B cell (primary cell): Measurements from ENCODE around the gene IL17RC. TPM values are rescaled to one million over a fixed set of nuclear protein-coding genes. Genes with fewer than 3 reads are reported as not detected.

Experiments used
- ATAC-seq: fragments of 200-7000 bp; cut with Tn5 transposase; one replicate; pipeline ENCODE4 v1.10.0; 2021; ENCODE audit warnings: low read depth, mild to moderate bottlenecking, moderate number of reproducible peaks, moderate library complexity
- CTCF ChIA-PET: fragments of 350-600 bp; sonication (Branson Sonifier 250); formaldehyde crosslinking; loops from one replicate; lab custom pipeline; 2021; ENCODE audit warnings: antibody characterized with exemption, inconsistent platforms; lab: Charles Lee
- POLR2A ChIA-PET: fragments of 350-600 bp; sonication (Branson Sonifier 250); formaldehyde crosslinking; loops from one replicate; lab custom pipeline; 2021; ENCODE audit warnings: antibody characterized with exemption; lab: Charles Lee
- DNase-seq: peaks from one replicate; pipeline ENCODE4 v3.0.0; 2013
- H2AFZ ChIP-seq: 2 replicates; pipeline ENCODE4 v1.6.1; 2012; ENCODE audit warnings: mild to moderate bottlenecking, low read depth, low read length; ENCODE audit not compliant: insufficient read depth, poor library complexity, severe bottlenecking
- H3K27ac ChIP-seq, 2 donors: 1 replicate in 1 of 2; 2 replicates in 1 of 2; pipeline ENCODE4 v1.5.1; 2012 to 2013; ENCODE audit warnings: low read length in 2 of 2, mild to moderate bottlenecking in 2 of 2, moderate library complexity in 1 of 2
- H3K27me3 ChIP-seq, 4 experiments: fragments of 200-600 bp in 1 of 4; sonication (generic) in 1 of 4; replicated peaks in 1 of 4; 1 replicate in 2 of 4; 2 replicates in 2 of 4; pipeline versions ENCODE4 v1.6.1 to v1.7.0; 2013 to 2016; ENCODE audit warnings: low read length in 3 of 4, mild to moderate bottlenecking in 2 of 4, mixed read lengths in 1 of 4, moderate library complexity in 1 of 4; ENCODE audit not compliant: insufficient read depth in 4 of 4, control insufficient read depth in 3 of 4; ENCODE audit errors: control extremely low read depth in 1 of 4
- H3K36me3 ChIP-seq, 2 experiments: replicated peaks in 1 of 2; 1 replicate in 1 of 2; 2 replicates in 1 of 2; pipeline versions ENCODE4 v1.6.1 to v1.7.1; 2013; ENCODE audit warnings: low read length in 1 of 2; ENCODE audit not compliant: insufficient read depth in 2 of 2, control insufficient read depth in 1 of 2; ENCODE audit errors: control extremely low read depth in 1 of 2, extremely low read depth in 1 of 2
- H3K4me1 ChIP-seq, 2 donors: fragments of 200-600 bp in 1 of 2; sonication (generic) in 1 of 2; 1 replicate in 1 of 2; 2 replicates in 1 of 2; pipeline versions ENCODE4 v1.5.1 to v1.6.1; 2013 to 2017; ENCODE audit warnings: low read length in 2 of 2; ENCODE audit not compliant: control insufficient read depth in 2 of 2, insufficient read depth in 2 of 2
- H3K4me2 ChIP-seq: replicated peaks from 2 replicates; pipeline ENCODE3; 2012; ENCODE audit warnings: mild to moderate bottlenecking, low read depth, low read length; ENCODE audit not compliant: poor library complexity, severe bottlenecking
- H3K4me3 ChIP-seq, 5 experiments: fragments of 200-600 bp in 1 of 5; sonication (generic) in 1 of 5; 1 replicate in 3 of 5; 2 replicates in 2 of 5; pipeline versions ENCODE4 v1.5.1 to v1.7.0; 2011 to 2016; ENCODE audit warnings: low read length in 4 of 5, mild to moderate bottlenecking in 4 of 5, low read depth in 2 of 5, control low read depth in 1 of 5, moderate library complexity in 1 of 5; ENCODE audit not compliant: insufficient read depth in 1 of 5; ENCODE audit errors: control extremely low read depth in 1 of 5, extremely low read depth in 1 of 5
- H3K79me2 ChIP-seq: fragments of 200-600 bp; sonication (generic); one replicate; pipeline ENCODE4 v1.6.0; 2016; ENCODE audit warnings: low read length; ENCODE audit not compliant: control insufficient read depth, insufficient read depth
- H3K9ac ChIP-seq: fragments of 200-600 bp; sonication (generic); 2 replicates; pipeline ENCODE4 v1.6.1; 2017; ENCODE audit warnings: mild to moderate bottlenecking, low read length, moderate library complexity
- H3K9me3 ChIP-seq, 3 donors: one replicate each; pipeline versions ENCODE4 v1.6.1 to v1.7.1; 2013; ENCODE audit warnings: low read length in 2 of 3; ENCODE audit not compliant: control insufficient read depth in 2 of 3, insufficient read depth in 1 of 3; ENCODE audit errors: control extremely low read depth in 1 of 3
- H4K20me1 ChIP-seq: 2 replicates; pipeline ENCODE4 v1.6.0; 2012; ENCODE audit warnings: mild to moderate bottlenecking, low read length; ENCODE audit not compliant: insufficient read depth, control insufficient read depth, poor library complexity, severe bottlenecking
- H3K27ac Mint-ChIP-seq: one replicate; pipeline ENCODE4 v1.8.0; 2021; ENCODE audit warnings: mixed read lengths
- H3K27me3 Mint-ChIP-seq: one replicate; pipeline ENCODE4 v1.8.0; 2021; ENCODE audit warnings: mixed read lengths
- H3K4me1 Mint-ChIP-seq: one replicate; pipeline ENCODE4 v1.8.0; 2021; ENCODE audit warnings: mixed read lengths
- H3K4me3 Mint-ChIP-seq: one replicate; pipeline ENCODE4 v1.8.0; 2021; ENCODE audit warnings: mixed read lengths
- H3K9me3 Mint-ChIP-seq: one replicate; pipeline ENCODE4 v1.8.0; 2022; ENCODE audit warnings: mixed read lengths; ENCODE audit not compliant: insufficient read depth
- EZH2 ChIP-seq: IDR thresholded peaks from 2 replicates; pipeline ENCODE4 v1.6.1; 2012; ENCODE audit warnings: borderline replicate concordance, low read depth, mild to moderate bottlenecking, moderate library complexity, low read length; ENCODE audit not compliant: insufficient read depth, poor library complexity, severe bottlenecking
- WGBS: methylation state at CpG from one replicate; pipeline ENCODE4 v1.1.5; 2013; ENCODE audit warnings: missing lambda C conversion rate; ENCODE audit not compliant: insufficient coverage; 5-methylcytosine and 5-hydroxymethylcytosine counted together
- intact Hi-C: fragments of 100-400 bp; cut with micrococcal nuclease; formaldehyde crosslinking; loops from one replicate; pipeline ENCODE4 v1.10.0; 2022
- polyA plus RNA-seq: library from polyadenylated mRNA; depleted of rRNA; stranded (reverse); fragments of >200 nt; gene quantifications from 2 replicates; pipeline ENCODE4 v1.2.3, GENCODE V29; 2012
- total RNA-seq, 2 donors: library from RNA; stranded (reverse); fragments of 120-200 nt in 1 of 2; gene quantifications; 1 replicate in 1 of 2; 2 replicates in 1 of 2; pipeline versions ENCODE4 v1.2.3 to v1.2.4, GENCODE V29; 2013 to 2022
- TF ChIP-seq, protein P1 (sequence below): fragments of 200-600 bp; IDR thresholded peaks from one replicate; pipeline ENCODE4 v1.8.0; 2022; ENCODE audit warnings: antibody characterized with exemption, mild to moderate bottlenecking

The IL17RC gene
- total and polyA plus RNA-seq, 2 donors (not counting 1 experiment from before 2014, with no cell fraction given) = 0.25 to 0.98 TPM

DNA sequence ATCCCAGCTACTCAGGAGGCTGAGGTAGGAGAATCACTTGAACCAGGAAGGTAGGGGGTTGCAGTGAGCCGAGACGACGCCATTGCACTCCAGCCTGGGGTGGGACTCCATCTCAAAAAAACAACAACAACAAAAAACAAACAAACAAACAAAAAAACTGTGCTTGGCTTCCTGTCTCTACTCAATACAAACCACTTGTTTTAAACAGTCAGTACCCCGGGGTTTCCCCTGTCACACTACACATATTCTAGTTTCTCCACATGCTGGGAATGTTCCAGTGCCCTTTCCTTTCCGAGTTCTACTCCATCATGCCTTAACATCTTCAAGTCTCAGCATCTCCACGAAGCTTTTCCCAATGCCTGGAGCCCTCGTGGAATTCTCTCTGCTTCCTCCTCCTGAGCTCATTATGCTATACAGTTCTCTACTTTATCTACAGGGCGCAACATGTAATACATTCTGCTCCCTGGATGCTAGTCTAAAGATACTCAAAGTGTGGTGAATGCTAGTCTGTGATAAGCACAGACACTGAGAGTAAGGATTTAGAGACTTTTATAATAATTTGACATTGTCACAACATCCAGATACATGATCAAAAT, 61.9 kb downstream of the IL17RC start:
- Histone ChIP-seq H3K79me2 (peaks cover 38% of the 10 kb centered on the region), H3K4me3 (no peak overlapping the region), H2AFZ (no peak overlapping the region), H3K27me3 (no peaks in the 10 kb centered on the region), H4K20me1 (peaks cover 27% of the 10 kb centered on the region), H3K27ac (no peak overlapping the region), H3K36me3 (peaks cover 11 to 45% of the 10 kb centered on the region in 2 experiments), H3K9ac (no peak overlapping the region), H3K9me3 (no peaks in the 10 kb centered on the region), H3K4me1 (no peaks in the 10 kb centered on the region), H3K4me2 (no peak overlapping the region)
- DNase-seq = no peak
- CTCF ChIA-PET = interaction anchor here (0.6 to 0.7 kb wide), 2 partner anchors 247 to 282 kb away, joined by 3 to 4 read pairs; no protein-coding TSS in a partner anchor
- no peak for ATAC-seq
- TF ChIP-seq, protein P1, sequence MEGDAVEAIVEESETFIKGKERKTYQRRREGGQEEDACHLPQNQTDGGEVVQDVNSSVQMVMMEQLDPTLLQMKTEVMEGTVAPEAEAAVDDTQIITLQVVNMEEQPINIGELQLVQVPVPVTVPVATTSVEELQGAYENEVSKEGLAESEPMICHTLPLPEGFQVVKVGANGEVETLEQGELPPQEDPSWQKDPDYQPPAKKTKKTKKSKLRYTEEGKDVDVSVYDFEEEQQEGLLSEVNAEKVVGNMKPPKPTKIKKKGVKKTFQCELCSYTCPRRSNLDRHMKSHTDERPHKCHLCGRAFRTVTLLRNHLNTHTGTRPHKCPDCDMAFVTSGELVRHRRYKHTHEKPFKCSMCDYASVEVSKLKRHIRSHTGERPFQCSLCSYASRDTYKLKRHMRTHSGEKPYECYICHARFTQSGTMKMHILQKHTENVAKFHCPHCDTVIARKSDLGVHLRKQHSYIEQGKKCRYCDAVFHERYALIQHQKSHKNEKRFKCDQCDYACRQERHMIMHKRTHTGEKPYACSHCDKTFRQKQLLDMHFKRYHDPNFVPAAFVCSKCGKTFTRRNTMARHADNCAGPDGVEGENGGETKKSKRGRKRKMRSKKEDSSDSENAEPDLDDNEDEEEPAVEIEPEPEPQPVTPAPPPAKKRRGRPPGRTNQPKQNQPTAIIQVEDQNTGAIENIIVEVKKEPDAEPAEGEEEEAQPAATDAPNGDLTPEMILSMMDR = no peak
- no peak for TF ChIP-seq EZH2
- H3K27ac Mint-ChIP-seq = no peak overlapping the region
- POLR2A ChIA-PET = interaction anchor here (0.6 kb wide), 1 partner anchor 310 kb away, joined by 6 read pairs; no protein-coding TSS in a partner anchor
- no peak overlapping the region for H3K4me3 Mint-ChIP-seq
- intact Hi-C loops = no loop called here
- H3K9me3 Mint-ChIP-seq = no peaks in the 10 kb centered on the region
- H3K4me1 Mint-ChIP-seq = peaks cover 8% of the 10 kb centered on the region
- WGBS = 95% methylated on average over 4 of the region's 8 CpGs
- H3K27me3 Mint-ChIP-seq = no peaks in the 10 kb centered on the region

DNA sequence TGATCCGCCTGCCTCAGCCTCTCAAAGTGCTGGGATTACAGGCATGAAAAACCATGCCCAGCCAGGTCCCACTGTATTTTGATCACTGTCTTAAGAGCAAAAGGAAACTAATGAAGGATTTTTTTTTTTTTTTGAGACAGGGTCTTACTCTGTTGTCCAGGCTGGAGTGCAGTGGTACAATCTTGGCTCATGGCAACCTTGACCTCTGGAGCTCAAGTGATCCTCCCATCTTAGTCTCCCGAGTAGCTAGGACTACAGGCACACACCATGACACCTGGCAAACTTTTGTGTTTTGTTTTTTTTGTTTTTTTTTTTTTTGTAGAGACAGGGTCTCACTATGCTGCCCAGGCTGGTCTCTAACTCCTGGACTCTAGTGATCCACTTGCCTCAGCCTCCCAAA, 63.4 kb downstream of the IL17RC start:
- no peak overlapping the region for H3K4me3 Mint-ChIP-seq
- Histone ChIP-seq H2AFZ (no peak overlapping the region), H3K4me3 (no peak overlapping the region), H3K9me3 (no peaks in the 10 kb centered on the region), H3K36me3 (peaks cover 9 to 36% of the 10 kb centered on the region in 2 experiments), H3K9ac (no peak overlapping the region), H3K4me2 (no peak overlapping the region), H3K27ac (no peak overlapping the region), H3K79me2 (peaks cover 49% of the 10 kb centered on the region), H3K4me1 (peaks cover 0 to under 1% of the 10 kb centered on the region in 2 donors), H3K27me3 (no peaks in the 10 kb centered on the region), H4K20me1 (peaks cover 32% of the 10 kb centered on the region)
- H3K27me3 Mint-ChIP-seq = no peaks in the 10 kb centered on the region
- CTCF ChIA-PET = interaction anchor here (0.6 kb wide), 1 partner anchor 44 kb away, joined by 6 read pairs; no protein-coding TSS in a partner anchor
- H3K9me3 Mint-ChIP-seq = no peaks in the 10 kb centered on the region
- ATAC-seq = no peak
- WGBS = 100% methylated on average over 1 of the region's 2 CpGs
- TF ChIP-seq, protein P1 = no peak
- TF ChIP-seq EZH2 = no peak
- POLR2A ChIA-PET = no interaction called here
- no peak for DNase-seq
- H3K27ac Mint-ChIP-seq = no peak overlapping the region
- H3K4me1 Mint-ChIP-seq = peaks cover 10% of the 10 kb centered on the region
- intact Hi-C loops = loop anchor here (10.0 kb wide), 1 partner anchor 225 kb away; no protein-coding TSS in a partner anchor
